ENCODE results near the gene IL36A.

DNA sequence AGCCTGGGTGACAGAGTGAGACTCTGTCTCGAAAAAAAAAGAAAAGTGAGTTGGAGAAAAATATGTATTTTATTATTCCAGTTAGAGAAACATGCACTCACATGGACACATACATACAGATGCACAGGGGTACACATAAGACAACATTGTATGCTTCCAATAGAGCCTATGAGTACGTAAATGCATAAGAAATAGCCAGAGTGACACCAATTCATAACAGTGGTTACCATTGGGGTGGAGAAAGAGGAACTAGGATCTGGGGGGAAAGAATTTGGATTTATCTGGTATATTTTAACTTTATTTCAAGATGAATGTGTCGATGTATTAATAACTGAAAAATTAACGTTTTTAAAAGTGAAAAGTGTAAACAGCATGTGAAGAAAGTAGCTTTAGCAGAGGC is 16.1 kb downstream of the IL36A start:
- TF ChIP-seq, protein P1, sequence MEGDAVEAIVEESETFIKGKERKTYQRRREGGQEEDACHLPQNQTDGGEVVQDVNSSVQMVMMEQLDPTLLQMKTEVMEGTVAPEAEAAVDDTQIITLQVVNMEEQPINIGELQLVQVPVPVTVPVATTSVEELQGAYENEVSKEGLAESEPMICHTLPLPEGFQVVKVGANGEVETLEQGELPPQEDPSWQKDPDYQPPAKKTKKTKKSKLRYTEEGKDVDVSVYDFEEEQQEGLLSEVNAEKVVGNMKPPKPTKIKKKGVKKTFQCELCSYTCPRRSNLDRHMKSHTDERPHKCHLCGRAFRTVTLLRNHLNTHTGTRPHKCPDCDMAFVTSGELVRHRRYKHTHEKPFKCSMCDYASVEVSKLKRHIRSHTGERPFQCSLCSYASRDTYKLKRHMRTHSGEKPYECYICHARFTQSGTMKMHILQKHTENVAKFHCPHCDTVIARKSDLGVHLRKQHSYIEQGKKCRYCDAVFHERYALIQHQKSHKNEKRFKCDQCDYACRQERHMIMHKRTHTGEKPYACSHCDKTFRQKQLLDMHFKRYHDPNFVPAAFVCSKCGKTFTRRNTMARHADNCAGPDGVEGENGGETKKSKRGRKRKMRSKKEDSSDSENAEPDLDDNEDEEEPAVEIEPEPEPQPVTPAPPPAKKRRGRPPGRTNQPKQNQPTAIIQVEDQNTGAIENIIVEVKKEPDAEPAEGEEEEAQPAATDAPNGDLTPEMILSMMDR (conservative IDR thresholded peaks at IDR 0.05), result no peak
- TF ChIP-seq EZH2 (IDR thresholded peaks at IDR 0.05; ENCODE audit: low read depth), result no peak
